GM18870 (cell line): ENCODE measurements around the gene CNNM1.

Experiments used
- ATAC-seq: cut with Tn5 transposase; IDR thresholded peaks from one replicate; pipeline ENCODE4 v1.9.1; 2021; ENCODE audit warnings: moderate library complexity; ENCODE audit not compliant: unreplicated experiment

The CNNM1 gene

DNA sequence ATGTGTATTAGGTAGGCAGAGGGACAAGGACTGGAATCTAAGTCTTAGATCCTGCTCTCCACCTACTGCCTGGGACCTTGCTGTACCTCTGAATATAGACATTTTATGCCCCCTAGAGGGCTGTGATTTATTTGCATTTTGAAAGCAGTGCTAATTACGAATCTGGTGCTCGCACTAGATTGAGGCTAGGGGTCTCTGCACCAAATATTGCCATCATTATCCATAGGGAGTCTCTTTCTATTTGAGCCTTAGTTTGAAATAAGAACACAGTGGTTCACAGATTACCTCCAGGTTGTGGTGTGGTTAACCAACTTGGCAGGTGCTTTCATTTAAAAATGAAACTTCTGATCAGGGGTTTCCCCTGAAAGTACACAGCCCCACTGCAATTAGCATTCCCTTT is 41.8 kb downstream of the CNNM1 start:
- peak; percentile 88 for ATAC-seq

DNA sequence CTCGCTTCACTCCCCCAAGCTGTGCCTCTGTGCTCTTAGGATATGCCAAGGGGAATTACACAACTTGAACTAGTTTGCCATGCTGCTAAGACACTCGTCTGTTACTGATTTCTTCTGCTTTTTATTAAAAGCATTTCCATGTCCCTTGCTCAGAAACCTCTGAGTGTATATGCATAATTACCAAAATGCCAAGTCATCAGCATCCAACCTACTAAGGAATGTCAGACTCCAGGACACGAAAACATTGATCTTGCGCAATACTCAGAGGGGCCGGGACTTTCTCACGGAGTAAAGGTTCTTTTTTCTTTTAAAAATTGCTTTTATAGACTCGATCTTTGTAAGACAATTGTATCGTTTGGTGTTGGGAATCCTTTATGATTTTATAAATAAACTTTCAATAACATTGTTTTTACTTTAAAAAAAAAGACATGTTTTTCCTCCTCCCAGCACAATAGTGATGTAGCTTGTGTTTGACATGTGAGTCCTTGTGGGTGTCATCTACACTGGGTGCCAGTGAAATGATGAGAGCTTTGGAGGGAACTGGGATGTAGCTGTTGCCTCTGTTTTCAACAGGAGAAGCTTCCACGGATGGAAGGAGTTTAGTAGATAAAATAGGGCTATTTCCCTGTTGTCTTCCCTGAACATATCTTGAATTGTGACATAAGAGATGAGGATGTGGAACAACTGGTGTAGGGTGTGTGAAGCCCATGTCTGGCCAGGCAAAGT is 43.6 kb downstream of the CNNM1 start:
- ATAC-seq: no peak

DNA sequence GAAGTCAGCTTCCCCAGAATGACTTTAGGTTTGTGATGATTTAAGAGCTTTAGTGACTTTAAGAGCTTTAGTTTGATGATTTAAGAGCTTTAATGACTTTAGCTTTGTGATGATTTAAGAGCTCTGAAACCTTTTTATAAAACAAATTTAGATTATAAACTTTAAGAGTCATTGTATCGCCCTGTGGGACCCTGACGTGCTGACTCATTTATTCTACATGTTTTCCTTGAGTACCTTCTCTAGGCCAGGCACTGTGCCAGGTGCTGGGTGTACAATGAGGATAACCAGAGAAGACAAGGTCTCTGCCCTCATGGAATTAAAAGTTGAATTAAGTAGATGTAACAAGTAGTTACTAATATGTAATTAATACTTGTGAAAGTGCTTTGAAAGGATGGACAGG is 45.4 kb downstream of the CNNM1 start:
- no peak for ATAC-seq

DNA sequence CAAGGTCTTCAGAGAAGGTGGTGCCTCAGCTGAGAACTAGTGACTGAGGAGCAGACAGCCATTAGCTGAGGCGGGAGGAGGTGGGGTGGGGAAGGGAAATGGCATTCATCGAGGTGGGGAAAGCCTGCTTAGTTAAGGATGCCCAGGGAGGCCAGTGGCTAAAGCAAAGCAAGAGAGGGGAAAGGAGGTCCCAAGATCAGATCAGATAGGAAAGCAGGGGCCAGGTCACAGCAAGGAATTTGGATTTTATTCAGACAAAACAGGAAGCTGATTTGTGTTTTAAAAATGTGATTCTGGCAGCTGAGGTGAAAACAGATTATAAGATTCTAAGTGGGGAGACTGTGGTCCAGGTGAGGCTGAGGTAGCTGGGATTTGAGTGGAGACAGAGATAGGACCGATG is 45.8 kb downstream of the CNNM1 start:
- ATAC-seq: no peak

DNA sequence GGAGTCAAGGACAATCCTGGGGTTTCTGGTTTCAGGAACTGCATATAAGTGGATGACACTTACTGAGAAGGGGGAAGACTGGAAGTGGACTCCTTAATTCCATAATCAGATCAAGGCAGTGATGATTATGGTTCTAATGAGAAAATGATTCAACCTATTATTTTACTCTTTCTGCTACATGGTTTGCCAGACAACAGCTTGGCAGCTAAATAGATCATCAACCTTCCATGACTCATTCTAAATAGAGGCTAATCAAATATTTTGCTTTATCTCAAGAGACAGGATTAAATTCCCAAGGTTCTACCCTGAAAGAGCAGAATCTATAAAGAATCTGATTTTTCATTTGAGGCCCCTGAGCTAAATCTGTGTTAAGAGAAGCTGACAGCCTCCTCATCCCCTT is 46.3 kb downstream of the CNNM1 start:
- no peak for ATAC-seq

DNA sequence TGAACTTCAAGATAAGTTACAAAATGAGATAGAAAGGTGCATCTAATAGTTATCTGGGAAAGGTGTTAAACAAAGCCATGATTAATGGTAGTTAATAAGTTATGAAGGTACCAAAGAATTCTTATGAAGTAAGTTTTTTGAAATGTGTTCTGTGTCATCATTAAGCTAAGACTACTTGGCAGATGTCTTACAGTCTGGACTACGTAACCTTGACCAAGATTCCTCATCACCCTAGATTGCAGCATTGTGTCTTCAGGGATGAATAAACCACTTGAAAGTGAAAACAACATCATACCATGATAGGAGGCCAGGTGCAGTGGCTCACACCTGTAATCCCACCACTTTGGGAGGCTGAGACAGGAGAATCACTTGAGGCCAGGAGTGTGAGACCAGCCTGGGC is 53.0 kb downstream of the CNNM1 start:
- ATAC-seq: no peak

DNA sequence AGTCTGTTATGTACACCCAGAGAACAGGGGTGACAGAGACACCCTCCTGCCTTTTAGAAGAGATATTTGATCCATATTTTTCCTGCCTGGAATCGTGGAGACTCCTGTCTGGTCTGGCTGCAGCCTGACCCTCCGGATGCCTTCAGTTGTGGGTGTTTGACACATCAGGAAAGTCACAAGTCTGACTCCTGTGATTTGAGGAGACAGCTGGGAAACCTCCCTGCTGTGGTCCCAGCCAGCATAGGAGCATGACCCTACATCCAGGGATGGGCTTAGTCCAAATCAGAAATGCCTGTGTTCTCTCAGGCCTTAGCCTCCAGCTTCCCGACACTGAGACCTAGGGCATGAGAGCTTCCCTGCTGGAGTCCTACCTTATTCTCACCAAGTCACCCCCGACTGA is 57.9 kb downstream of the CNNM1 start:
- no peak for ATAC-seq

DNA sequence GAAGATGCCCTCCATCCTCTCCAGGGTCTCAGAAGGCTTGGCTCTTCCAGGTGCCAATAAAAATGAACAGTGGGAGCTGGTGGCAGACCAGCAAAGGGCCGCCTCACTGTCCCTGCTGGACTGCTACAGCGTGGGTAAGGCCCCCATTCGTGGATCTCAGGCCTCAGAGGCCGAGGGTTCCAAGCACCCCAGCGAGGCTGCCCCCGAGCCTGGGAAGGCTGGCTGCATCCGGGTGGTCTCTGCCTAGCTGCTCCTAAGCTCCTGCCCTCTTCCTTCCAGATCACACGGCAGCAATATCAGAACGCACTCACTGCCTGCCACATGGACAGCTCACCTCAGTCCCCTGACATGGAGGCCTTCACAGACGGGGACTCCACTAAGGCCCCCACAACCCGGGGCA is 58.4 kb downstream of the CNNM1 start:
- ATAC-seq: no peak

DNA sequence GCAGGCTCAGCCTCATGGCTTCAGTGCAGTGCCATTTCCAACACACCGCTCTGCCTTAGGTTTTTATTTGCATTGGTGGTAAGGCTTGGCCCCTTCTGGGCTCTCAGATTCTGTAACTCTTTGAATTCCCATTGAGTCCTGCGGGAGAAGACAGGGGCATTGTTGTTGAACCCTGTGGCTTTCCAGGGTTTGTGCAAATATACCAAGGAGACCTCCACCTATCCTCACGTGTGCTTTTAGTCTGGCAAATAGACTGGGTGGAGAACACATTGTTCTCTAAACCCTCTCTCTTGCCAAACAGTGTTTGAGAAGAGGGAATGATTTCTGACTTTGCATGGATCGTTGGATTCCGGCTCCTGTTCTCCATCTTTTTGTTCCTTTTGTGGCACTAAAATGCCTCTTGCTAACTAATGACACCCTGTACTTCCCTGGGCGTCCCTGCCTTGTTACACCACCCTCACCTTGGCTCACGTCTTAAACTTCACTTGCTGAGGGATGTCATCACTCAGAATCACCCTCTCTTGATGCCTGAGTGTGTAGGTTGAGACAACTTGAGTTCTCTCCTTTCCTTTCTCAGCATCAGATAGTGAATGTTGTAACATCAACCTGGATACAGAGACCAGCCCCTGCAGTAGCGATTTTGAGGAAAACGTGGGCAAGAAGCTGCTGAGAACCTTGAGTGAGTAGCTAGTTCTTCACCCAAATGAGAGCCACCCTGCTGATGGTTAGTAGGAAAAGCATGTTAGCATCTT is 60.7 kb downstream of the CNNM1 start:
- ATAC-seq: no peak

DNA sequence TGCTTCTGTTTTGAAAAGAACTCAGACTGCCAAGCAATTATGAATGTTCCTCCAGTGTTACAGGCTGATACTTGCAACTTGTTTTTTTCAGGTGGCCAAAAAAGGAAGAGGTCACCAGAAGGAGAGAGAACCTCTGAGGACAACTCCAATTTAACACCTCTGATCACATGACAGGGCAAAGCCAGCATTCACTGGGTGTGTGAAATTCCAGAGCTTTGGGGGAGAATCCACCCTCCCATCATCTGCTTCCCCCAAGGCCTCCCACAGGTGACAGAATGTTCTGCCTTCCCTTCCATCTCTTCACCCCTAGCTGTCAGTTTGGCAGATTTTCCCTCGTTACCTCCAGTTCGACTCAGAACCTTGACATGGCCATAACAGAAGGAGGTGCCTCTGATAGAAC is 62.2 kb downstream of the CNNM1 start:
- ATAC-seq: no peak

DNA sequence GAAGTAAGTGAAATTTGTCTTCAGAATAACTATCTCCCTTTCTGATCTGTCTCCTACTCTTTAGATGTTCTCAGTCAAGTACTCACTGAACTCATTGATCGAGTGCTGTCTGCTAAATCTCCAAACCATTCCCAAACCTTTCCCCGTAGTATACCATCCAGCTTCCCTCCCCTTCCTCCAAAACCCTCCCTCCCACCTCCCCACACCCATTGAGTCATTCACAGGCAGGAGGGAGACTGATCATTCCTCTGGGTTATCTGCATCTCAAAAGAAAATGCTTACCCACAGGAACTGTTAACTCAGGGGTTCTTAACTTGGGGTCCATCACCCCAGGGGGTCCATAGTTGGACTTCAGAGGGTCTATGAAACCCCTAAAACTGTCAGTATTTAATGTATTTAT is 63.9 kb downstream of the CNNM1 start:
- ATAC-seq: no peak

DNA sequence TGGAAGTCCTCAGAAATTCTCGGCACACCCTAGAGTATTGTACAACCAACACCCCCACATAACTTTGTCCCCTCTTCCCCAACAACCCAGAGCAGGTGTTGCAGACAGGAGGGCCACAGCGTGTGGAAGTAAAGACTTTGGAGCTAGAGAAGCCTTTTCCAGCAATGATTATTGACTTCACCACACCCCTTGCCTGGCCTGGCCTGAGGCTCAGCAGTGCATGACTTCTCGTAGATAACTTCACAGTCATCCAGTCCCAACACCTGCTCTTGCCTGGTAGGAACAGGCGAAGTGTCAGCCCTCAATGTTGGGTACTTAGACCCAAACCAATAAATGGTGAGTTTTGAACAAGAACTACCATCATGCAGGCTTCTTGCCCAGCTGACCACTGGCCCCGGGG is 64.5 kb downstream of the CNNM1 start:
- no peak for ATAC-seq

DNA sequence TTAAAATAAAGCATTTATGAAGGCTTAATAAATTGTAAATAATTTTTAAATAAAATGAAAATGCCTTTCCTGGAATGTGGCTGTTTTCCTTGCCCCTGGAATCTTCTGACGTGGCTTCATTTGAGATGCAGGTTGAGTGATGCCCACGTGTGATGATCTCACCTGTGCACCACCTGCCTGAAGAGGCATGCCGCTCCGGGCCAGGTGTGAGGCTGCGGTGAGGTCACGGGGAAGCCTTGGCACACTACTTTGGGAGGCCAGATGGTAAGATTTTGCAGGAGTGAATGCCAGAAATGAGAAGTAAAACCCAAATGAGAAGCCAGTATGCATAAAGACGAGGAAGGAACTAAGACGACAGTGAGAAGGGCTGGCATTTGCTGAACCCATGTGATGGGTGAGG is 65.1 kb downstream of the CNNM1 start:
- no peak for ATAC-seq

DNA sequence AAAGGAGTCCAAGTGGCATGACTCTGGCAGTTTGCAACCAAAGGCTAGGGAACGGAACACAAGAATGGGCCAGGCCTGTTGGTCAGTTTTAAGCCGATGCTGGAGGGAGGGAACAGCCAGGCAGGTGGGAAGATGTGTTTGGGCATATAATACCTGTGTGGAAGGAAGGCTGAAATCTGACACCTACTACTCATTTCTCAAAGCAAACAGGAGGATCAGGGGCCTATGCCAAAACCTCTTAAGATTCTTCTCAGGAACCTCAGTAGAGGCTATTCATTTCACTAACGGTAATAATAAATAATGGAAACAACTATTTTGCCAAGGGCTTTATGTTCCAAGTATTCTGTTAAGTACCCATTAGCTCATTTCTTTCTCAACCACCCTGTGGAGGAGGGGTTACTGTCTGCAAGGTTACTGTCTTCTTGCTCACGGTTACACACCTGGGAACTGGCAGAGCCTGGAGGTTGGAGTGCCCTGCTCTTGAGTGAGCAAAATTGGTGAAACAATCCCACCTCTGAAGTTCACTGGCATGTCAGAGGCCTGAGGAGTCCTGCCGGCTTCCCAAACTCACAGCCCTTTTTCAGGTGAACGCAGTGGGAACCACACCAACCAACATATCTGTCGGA is 65.7 kb downstream of the CNNM1 start:
- ATAC-seq: no peak

DNA sequence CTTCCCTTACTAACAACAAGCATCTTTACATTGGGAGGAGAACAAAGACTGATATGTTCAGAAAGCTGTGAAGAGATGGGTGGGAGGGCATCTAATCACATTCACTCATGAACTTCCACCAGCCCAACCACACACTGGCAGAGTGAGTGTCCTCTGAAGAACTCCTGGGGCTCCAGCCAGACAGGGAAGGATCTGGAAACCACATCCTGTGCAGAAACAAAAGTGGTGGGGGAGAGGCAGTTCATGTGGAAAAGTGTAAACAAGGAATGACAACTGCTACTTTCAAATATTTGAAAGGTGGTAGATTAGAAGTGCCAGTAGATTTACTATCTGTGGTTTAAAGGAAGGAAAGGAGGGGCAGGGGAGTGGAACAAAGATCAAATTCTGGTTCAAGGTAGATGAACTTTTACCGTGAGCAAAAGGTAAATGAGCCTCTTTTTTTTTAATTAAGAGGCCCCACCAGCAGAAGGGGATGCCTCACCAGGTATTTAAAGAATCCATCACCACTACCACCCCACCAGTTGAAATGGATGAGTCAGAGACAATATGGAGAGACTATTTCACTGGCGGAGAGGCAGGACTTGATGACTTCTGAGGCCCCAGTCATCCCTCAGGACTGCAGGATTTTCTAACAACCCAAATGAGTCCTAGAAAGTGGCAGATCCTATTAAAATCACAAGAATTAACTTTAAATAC is 66.7 kb downstream of the CNNM1 start:
- no peak for ATAC-seq

DNA sequence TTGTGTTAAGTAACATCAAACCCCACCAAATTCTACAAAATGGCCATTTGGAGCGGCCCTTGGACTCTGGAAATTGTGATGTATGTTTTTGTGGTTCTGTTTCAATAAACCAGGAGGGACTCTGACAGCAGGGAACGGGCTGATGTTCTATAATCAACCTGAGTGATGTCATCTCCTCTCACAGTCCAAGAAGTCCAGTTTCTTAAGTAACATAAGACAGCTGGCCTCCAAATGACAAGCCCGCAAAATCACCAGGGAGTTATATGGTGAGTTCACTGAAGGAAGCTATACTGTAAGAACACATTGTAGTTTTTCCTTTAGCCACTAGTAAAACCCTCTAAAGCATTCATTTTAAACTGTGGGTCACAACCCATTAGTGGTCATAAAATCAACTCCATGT is 67.3 kb downstream of the CNNM1 start:
- ATAC-seq: no peak

DNA sequence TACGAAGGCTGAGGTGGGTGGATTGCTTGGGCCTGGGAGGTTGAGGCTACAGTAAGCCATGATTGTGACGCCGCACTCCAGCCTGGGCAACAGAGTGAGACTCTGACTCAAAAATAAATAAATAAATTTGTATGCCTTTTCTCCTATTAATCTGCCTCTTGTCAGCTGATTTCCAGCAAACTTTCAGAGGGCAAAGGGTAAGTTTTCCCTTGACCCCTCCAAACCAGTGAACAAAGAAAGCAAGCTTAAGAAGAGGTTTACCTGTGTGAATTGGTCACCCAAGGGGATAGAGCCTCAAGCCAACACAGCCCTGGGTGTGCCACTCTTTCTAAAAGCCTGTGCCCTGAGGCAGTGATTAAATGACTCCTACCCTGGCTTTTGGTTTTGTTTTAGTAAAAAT is 70.5 kb downstream of the CNNM1 start:
- no peak for ATAC-seq

DNA sequence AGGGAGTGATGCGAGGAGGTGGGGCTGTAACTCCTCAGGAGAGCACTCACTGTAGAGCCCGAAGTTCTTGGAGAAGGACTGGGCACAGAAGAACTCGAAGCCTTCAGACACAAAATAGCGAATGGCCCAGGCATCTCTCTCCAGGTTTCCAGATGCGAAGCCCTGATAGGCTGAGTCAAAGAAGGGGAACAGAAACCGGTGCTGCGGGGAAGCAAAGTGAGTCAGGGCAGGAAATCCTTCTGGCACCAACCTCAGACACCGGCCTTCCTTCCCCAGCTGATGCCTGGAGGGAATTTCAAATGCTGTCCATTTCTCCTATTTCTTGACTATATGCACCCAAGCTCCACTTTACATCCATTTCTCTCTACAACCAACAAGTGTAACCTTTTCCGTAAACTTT is 74.5 kb downstream of the CNNM1 start:
- ATAC-seq: no peak

DNA sequence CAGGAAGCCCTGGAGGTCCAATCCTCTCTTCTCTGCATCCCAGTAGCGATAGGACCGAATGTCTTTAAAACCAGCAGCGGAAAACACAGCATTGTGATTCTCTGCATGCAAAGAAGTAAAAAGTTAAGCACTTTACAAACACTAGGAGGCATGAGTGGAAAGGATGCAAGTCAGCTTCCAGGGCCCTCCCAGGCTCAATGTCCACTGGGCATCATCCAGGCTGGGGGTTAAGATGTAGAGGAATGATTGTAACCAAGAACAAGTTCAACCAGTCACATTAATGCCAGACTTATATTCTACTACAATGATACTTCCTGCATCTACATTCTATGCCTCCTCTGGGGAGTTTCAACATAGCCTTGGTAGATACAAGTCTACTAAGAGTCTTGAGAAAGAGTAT is 77.0 kb downstream of the CNNM1 start:
- ATAC-seq: no peak

DNA sequence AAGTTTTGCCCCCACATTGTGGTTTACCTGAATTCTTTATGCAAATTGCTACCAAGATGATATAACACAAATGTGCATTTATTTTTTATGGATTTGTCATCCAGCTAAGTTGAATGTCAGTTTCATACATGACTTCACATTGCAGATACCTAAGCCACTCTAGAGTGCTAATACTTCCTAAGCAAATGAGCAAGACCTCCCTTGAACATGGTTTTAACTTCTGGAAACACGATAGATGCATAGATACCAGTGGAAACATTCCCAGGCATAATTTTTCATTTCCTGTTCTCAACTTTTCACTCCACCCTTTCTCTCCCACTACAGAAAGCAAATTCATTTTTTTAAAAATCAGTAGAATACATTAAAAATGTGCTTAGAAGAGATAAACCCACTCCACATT is 81.0 kb downstream of the CNNM1 start:
- ATAC-seq: no peak

DNA sequence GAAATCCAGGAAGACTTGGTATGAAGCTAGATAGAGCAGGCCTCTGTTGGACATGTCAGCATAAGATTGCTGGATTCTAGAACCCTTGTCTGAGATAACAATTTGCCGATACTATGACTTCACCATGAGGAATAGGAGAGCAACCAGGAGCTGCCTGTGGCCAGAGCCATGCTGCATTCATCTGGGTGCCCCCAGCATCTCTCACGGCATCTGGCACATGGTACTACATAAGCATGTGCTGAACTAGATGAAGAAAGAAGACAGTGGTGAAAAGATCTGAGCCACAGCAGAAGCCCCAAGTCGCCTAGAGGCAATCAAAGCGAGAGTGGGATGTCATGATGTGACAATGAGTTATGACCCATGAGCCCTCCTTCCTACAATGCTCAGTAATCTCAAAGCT is 81.7 kb downstream of the CNNM1 start:
- ATAC-seq: no peak

DNA sequence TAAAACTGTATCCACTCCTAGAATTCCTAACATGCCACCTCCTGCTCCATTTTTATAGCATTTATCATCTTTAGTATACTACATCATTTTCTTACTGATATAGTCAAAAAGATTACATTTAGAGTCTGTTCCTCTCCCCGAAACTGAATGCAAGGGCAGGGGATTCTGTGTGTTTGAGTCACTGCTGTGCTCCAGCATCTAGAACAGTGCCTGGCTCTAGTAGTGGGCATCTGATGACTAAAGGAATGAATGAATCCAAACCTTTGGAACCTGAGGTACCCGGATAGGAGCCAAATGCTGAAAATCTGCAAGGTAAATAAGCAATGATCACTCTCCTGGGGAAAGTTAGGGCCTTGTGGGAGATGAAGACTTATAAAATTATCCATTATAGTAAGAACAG is 82.4 kb downstream of the CNNM1 start:
- no peak for ATAC-seq
